CD4-positive, alpha-beta T cell treated with Interleukin-15 for 4 hours (primary cell): ENCODE results near the gene COG5.

Source experiments
- DNase-seq: peaks from one replicate; pipeline ENCODE4 v3.0.0-alpha.2; 2020; ENCODE audit warnings: low spot score

COG5 gene

DNA sequence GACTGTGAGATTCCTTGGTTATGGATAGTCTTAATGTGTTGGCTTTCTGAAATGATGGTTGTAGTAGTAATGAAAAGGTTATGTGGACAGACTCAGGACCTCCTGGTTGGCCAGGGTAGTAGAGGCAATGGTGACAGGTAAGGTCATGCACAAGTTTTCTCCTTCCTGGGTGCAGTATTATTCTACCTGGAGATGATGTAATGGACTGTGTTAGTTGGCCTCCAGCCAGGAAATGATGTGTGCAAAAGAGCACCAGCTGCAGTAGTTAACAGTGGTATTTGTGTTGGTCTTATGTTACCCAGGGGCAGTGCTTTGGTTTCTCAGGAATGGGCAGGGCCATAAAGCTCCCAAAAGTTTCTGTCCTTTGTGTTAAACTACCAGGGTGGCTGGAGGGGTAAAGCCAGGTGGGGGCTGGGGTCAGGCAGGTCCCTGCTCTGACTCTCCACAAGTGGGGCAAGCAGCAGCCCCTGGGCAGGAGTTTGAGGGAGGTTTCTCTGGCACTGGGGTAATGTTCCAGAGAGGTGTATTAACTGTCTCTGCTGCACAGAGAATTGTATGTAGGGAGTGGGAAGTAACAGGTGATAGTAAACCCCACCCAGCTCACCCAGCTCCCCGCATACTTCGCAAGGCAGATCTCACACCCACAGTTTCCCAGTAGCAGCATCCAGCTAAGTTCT, 57.6 kb downstream of the COG5 start:
- no peak for DNase-seq

DNA sequence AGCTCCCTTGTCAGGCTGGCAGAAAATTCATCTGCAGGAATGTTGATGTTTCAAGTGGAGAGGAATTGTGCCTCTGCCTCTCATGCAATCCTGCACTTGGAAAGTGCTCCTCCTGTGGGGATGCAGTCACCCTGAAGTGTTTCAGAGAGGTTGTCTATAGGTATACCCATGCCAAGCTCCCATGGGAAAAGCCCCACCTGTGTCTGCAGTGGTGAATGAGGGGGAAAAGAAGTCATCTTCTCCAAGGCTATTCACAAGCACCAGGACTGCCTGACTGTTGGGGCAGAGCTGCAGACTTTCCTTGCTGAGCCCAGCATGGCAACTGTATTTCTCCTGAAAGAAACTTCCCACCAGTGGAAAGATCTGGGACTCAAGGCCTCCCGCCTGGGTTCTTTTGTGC, 58.4 kb downstream of the COG5 start:
- no peak for DNase-seq

DNA sequence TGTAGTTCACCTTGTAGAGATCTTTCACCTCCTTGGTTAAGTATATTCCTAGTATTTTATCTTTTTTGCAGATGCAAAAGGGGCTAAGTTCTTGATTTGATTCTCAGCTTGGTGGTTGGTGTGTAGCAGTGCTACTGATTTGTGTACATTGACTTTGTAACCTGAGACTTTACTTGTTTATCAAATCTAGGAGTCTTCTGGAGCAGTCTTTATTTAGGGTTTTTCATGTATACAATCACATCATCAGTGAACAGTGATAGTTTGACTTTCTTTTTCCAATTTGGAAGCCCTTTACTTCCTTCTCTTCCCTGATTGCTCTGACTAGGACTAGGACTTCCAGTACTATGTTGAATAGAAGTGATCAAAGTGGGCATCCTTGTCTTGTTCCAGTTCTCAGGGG, 60.0 kb downstream of the COG5 start:
- no peak for DNase-seq

DNA sequence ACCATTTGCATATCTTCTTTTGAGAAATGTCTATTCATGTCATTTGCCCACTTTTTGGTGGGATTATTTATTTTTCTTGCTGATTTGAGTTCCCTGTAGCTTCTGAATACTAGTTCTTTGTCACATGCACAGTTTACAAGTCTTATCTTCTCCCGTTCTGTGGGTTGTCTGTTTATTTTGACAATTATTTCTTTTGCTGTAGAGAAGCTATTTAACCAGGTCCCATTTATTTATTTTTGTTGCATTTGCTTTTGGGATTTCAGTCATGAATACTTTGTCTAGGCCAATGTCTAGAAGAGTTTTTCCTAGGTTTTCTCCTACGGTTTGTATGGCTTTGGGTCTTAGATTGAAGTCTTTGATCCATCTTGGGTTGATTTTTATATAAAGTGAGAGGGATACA, 60.9 kb downstream of the COG5 start:
- DNase-seq: no peak

DNA sequence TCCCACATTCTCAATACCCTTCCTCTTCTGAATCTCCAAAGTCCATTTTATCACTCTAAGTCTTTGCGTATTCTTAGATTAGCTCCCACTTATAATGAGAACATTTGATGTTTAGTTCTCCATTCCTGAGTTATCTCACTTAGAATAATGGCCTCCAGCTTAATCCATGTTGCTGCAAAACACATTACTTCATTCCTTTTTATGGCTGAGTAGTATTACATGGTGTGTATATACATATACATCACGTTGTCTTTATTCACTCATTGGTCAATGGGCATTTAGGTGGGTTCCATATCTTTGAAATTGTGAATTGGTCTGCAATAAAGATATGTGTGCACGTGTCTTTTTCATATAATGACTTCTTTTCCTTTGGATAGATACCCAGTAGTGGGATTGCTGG, 61.6 kb downstream of the COG5 start:
- DNase-seq: no peak

DNA sequence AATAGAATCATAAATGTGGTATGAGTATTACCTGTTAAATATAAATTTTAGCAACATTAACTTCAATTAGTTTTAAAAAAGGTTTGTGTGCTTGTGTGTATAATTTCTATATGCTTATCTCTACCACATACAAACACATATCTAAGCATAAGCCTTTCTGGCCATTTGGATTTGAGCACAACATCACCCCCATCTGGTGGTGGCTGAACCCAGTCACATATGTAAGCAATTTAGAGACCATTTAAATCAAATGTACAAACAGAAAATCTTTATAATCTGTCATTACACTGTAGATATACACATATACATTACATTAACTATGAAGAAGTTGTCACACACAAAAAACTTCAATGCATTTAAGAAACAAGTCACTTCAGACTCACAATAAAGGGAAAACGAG, 62.1 kb downstream of the COG5 start:
- no peak for DNase-seq

DNA sequence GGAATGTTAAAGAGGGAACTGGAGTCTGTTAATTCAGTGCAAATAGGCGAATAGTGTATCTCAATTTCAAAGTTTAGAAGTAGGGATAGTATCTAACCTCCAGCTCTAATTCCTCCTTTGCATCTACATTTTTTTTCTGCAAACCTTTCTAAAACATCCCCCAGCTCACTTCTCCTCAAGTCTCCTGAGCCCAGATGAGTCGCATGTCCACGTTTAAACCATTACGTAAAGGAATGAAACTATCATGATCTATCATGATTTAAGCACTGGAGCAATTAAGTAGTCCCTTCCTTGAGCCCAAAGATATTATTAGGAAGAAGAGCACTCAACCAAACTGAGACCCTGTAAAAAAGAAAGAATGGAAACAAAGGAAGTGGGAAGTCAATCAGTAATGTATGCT, 64.0 kb downstream of the COG5 start:
- DNase-seq: no peak

DNA sequence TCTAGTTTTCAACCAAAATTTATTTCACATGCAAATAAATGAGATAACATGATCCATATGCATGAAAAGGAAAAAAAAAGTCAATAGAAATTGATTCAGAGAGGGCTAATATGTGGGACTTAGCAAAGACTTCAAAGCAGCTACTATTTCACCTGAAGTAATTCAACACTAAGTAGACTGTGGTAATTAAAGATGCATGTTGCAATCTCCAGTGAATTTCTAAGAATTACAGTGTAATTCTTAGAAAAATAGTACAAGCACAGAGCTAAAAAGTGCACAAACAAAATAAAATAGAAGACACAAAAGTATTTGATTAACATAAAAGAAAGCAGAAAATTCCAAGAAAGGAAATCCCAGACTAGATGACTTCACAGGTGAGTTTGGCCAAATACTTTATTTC, 68.2 kb downstream of the COG5 start:
- no peak for DNase-seq

DNA sequence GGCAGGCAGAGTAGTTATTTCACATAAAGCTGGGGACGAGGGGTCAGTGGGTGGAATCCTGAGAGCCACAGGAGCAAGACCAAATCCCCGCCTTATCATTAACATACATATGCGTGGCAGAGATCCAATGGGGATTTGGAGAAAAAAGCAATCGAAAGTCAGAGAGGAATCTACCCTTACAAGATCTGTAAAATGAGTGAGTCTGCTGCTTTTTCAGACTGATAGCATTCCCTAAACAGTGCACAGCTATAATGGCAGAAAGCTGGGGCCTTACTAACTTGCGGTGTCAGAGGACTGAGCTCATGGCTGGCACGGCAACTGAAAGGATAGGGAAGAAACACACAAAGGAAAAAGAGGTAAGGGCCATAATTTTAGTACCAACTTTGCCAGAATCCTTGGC, 68.8 kb downstream of the COG5 start:
- DNase-seq: no peak

DNA sequence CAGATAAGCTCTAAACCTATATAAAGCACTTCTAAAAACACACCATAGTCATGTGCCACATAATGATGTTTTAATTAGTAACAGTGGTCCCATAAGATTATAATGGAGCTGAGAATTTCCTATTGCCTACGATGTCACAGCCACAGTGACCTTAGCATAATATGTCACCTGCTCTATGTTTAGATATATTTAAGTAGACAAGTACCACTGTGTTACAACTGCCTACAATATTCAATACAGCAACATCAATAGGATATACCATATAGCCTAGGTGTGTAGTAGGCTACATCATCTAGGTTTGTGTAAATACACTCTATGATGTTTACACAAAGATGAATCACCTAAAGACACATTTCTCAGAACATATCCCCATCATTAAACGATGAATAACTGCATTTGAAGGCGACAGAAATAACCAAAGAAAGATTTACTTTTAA, 69.4 kb downstream of the COG5 start:
- no peak for DNase-seq

DNA sequence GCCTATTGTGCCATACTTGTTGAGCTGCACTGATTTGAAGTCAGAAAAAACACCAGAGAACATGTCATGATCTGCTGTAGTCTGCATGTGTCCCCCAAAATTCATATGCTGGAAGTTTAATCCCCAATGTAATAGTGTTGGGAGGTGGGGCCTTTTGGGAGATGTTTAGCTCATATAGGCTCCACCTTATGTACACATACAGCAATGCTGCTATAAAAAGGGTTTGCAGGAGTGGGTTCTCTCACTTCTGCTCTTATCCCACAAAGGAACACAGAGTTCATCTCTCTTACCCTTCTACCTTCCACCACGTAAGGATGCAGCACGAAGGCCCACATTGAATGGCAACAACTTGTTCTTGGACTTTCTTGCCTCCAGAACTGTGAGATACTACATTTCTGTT, 70.8 kb downstream of the COG5 start:
- no peak for DNase-seq

DNA sequence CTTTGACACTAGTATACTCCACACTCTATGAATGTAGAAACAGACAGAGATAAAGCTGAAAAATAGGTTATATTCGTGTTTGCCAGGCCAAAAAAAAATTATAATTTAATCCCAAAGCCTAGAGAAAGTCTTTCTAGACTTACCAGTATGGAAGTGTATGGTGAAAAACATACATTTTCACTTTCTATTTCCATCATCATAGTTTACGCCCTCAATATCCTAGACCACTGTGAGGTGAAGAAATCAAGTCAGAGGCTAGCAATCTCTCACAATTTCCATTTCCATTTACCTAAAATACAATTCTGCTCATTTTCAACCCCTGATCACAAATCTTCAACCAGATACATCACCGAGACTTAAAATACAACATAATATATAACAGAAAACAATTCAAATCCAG, 77.7 kb downstream of the COG5 start:
- no peak for DNase-seq

DNA sequence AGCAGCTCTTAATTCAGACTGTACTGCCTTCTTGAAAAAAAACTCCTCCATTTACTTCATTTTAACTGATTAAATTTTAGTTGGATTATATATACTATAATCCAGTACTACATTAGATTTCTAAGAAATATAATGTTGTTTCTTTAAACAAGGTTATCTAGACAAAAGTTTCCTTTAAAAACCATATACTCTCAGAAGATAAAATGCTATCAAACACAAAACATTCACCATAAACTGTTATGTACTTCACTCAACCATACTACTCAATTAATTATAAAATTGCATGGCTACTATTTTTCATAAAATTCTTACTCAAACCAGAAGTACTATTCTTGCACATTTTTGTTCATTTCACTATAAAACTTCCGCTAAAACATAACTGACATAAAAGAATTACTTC, 81.1 kb downstream of the COG5 start:
- no peak for DNase-seq

DNA sequence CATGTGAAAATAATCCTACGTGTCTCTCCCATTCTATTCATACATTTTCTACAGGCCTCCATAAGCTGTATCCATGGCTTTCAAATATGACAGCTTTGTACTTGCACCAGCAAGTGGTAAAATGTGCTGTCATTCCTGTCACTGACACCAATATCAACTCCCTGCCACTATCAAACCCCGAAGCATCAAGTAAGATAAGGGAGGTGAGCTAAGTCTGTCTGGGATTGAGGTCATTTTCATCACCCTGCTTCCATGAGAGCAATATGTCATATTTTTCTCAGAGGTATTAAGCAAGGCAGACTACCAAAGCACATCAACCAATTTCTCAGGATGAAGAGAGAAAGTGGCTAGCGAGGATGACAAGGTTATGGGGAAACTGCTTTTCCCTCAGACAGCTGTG, 82.8 kb downstream of the COG5 start:
- no peak for DNase-seq

DNA sequence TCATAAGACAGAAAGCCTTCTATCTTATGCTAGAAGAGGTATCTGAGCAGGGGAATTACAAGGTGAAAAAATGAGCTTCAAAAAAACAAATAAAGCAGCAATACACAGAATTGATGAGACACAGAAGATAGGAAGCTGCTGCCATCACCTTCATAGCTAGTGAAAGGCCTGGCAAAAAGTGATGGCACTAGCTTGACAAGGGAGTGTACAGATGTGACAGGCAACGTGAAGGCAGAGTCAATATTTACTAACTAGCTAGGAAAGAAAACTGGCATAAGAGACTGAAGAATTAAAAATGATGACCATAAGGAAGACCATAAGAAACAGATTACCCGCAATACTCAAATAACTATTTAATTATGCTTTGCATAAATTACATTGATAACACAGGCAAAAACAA, 84.4 kb downstream of the COG5 start:
- no peak for DNase-seq

DNA sequence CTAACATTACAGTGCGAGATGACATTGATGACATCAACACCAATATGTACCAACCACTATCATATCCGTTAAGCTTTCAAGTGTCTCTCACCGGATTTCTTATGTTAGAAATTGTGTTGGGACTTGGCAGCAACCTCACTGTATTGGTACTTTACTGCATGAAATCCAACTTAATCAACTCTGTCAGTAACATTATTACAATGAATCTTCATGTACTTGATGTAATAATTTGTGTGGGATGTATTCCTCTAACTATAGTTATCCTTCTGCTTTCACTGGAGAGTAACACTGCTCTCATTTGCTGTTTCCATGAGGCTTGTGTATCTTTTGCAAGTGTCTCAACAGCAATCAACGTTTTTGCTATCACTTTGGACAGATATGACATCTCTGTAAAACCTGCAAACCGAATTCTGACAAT, 89.6 kb downstream of the COG5 start:
- DNase-seq: no peak

DNA sequence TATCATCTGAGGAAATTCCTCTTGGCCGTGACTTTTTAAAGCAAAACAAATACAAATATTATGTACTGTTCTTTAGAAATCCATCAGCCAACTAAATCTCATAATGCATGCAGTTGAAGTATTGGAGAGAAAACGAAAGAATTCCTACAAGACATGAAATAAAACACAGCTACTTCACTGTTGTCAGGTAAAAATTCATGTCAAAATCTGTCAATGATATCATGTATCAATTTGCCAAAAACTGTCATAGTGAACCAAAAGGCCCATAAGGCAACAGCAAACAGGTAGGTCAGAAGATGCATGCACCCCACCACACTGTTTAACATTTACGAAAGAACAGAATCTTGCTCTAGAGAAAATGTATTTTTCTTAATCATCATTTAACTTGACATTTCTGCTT, 91.6 kb downstream of the COG5 start:
- DNase-seq: no peak

DNA sequence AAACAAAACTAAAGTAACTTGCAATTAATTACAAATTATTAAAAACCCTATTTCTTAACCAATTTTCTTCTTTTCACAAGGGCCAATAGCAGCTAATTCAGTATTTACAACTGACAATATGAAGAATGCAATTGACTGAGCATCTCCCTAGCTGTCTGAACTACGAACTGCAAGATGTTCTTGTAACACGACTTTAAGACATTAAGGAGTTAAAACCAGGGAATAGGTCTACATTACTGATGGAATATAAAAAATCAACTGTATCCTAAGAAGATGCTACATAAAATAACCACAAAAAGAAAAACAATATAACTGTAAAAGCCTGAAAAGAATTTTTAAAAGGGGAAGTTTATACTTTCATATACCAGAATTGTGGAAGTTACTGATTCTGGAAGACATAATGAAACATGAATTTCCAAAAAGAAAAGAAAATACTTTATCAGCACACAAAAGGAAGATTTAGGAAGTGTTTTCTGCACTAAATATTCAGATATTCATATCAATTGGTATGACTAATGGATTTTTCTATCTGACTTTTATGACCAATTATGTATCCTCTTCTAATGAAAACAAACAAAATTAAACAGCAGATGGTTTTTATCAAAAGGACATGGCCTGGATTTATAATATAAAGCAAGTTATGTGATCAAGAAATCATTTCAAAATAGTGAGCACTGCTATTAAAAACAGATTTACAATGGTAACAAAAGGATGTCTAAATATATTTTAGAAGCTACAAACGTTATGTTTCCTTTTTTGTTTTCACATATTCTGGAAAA, 92.2 kb downstream of the COG5 start:
- DNase-seq: no peak

DNA sequence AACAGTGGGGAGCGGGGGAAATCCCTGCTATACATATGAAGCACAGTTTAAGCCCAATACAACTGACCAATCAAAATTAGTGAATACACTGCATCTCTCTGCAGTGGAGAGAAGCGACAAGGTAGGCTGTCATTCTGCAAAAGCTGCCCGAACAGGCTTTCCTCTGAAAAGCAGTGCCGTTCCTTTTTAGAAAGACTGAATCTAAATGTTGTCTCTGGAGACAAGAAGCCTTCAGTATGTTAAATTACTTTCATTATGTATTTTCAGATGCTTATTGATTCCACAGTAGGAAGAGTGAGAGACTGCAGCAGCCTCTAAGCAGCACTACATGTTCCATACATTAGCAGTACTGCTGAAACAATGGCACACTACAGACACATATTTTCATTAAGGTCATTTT, 93.8 kb downstream of the COG5 start, which contains the start of gene GPR22:
Gene GPR22 (plus strand): TSS at position 129 of the 400 bp plus-strand sequence. CDS start 4,004 bp downstream, outside the sequence.
- no peak for DNase-seq

DNA sequence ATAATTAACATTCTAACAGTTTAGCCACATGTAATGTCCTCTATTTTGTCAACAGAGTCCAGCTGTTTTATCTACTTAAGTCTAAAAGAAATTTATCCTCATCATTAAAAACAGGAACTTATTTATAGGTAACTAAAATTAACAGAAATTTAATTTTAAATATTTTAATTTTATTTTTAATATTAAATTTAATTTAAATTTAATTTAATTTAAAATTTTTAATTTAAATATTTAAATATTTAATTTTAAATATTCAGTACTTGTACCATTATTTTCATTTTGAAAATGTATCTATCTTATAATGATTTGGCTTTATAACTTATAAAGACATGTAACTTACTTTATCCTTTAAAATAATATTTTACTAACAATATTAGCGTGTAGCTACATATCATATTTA, 94.9 kb downstream of the COG5 start:
- no peak for DNase-seq

DNA sequence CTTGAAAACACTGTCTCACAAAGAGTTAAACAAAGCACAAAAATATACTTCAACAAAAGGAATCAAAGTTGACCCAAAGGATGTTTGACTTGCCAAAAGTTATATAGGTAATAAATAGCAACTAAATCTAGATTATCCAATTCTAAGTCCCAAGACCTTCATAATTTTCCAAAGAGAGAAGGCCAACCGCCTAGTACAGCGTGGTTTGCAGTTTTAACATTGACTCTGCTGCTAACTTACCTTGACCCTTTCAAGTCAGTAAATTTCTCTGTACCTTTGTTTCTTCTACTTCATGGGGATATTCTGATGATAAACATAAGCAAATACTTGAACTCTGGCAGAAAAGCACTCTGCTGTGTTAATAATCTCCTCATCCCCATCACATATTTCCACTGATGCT, 95.7 kb downstream of the COG5 start:
- no peak for DNase-seq

DNA sequence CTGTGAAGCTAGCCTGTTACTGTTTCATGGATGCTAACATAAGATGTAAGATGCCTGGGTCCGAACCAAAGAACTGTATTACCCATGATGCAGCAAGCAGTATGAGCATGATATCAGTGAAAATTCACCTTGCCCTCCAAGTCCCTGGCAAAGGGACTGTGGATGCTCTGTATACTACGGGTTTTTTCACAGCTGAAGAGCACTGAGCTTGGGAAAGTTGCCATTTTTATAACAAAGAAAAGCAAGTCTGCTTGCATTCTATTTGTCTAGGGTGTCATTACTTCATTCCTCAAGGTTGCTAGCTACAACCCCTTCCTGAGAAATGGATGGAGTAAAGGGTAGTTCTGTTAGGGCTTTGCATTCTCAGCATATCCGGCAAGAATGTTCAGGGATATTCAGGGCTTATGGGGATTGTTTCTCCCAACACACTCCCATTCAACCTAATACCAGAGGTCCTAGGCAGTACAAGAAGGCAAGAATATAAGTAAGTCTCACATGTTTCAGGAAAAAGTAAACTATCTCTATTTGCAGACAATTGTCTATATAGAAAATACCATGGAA, 99.0 kb downstream of the COG5 start:
- DNase-seq: no peak
